Measurements from ENCODE around the gene ARHGEF7. TPM values are rescaled to one million over a fixed set of nuclear protein-coding genes. Genes with fewer than 3 reads are reported as not detected.

The ARHGEF7 gene
- polyA plus RNA-seq, 4 donors: 21.6 to 76.4 (median 24.7) TPM

DNA sequence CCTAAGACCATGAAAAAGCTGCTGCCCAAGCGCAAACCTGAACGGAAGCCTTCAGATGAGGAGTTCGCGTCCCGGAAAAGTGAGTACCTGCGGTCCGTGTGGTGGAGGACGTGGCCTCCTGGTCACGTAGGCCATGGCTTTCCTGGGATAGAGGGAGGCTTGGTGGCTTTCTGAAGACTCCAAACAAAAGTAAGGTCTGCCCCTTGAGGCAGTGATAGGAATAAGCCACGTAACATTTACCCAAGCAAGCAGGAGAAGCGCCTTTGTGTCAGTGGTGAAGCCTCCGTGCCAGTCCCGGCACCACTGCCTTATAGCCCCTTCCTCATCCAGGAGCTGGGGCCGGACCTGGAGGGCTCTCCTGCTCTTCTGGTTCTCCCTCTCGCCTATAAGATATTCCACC is 171.1 kb downstream of the ARHGEF7 start:
- peaks cover 15 to 66% (median 39%) of the 10 kb centered on the region in 3 donors for H3K36me3 ChIP-seq (ENCODE audit: control insufficient read depth in 3 of 3, insufficient read depth in 2 of 3, low read depth in 1 of 3, low read length in 3 of 3)
- H3K27me3 ChIP-seq (ENCODE audit: control insufficient read depth in 3 of 3, insufficient read depth in 3 of 3, low read length in 3 of 3): no peaks in the 10 kb centered on the region
- no peaks in the 10 kb centered on the region for H3K9me3 ChIP-seq (ENCODE audit: control insufficient read depth in 2 of 2, insufficient read depth in 1 of 2, low read depth in 1 of 2, low read length in 1 of 2)
- no peak overlapping the region for H3K4me3 ChIP-seq (ENCODE audit: low read depth in 1 of 3, low read length in 3 of 3)
- no peak overlapping the region for H3K27ac ChIP-seq (ENCODE audit: low read depth in 1 of 3, low read length in 2 of 3)
- no peak for DNase-seq
- FAIRE-seq: no peak
- 89 to 91% (median 91%) methylated on average over 15 of the region's 15 CpGs for WGBS, 3 donors
- H3K4me1 ChIP-seq (ENCODE audit: control insufficient read depth in 3 of 3, insufficient read depth in 2 of 3, low read depth in 1 of 3, low read length in 2 of 3): peaks cover 0 to 2% (median 0%) of the 10 kb centered on the region in 3 donors

DNA sequence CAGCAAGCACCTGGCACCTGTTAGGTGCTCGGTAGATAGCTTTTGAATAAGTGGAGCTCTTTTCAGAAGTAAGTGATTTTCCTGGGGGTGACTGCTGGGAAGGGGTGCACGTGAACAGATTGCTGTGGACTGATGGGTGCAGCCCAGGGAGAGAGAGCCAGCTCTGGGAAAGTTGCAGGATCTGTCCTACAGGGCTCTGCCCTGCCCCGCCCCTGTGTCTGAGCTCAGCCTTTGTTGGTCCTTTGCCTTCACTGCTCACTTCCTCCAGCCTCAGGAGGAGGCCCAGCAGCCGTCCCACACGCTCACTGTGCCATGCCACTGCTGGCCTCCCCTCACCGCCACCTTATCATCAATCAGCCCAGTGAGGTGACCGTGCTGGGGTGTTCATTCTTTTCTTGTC is 171.6 kb downstream of the ARHGEF7 start:
- Histone ChIP-seq H3K27ac (ENCODE audit: low read depth in 1 of 3, low read length in 2 of 3) (no peak overlapping the region), H3K9me3 (ENCODE audit: control insufficient read depth in 2 of 2, insufficient read depth in 1 of 2, low read depth in 1 of 2, low read length in 1 of 2) (no peaks in the 10 kb centered on the region), H3K36me3 (ENCODE audit: control insufficient read depth in 3 of 3, insufficient read depth in 2 of 3, low read depth in 1 of 3, low read length in 3 of 3) (peaks cover 18 to 68% (median 39%) of the 10 kb centered on the region in 3 donors), H3K4me3 (ENCODE audit: low read depth in 1 of 3, low read length in 3 of 3) (no peak overlapping the region), H3K27me3 (ENCODE audit: control insufficient read depth in 3 of 3, insufficient read depth in 3 of 3, low read length in 3 of 3) (no peaks in the 10 kb centered on the region), H3K4me1 (ENCODE audit: control insufficient read depth in 3 of 3, insufficient read depth in 2 of 3, low read depth in 1 of 3, low read length in 2 of 3) (peaks cover 0 to 5% (median 0%) of the 10 kb centered on the region in 3 donors)
- DNase-seq (no peak), FAIRE-seq (no peak)
- 90 to 98% (median 94%) methylated on average over 7 of the region's 7 CpGs for WGBS, 3 donors

DNA sequence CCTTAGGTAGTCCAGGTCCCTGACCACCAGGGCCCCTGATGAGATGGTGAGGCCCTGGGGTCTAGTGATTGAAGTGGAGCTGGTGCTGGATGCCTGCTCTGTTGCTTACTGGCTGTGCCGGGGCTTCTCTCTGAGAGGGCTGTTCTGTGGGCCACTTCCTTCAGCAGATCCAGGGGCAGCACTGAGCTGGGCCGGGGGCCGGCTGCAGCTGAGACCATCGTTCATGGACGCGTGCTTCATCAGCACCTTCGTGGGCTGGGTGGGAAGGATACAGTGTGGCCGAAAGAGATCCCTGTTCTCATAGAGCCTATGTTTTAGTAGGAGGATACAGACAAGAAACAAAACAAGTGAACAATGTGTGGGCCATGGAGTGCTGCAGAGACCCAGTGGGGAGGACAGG is 172.1 kb downstream of the ARHGEF7 start:
- Histone ChIP-seq H3K4me3 (ENCODE audit: low read depth in 1 of 3, low read length in 3 of 3) (no peak overlapping the region), H3K36me3 (ENCODE audit: control insufficient read depth in 3 of 3, insufficient read depth in 2 of 3, low read depth in 1 of 3, low read length in 3 of 3) (peaks cover 20 to 69% (median 40%) of the 10 kb centered on the region in 3 donors), H3K4me1 (ENCODE audit: control insufficient read depth in 3 of 3, insufficient read depth in 2 of 3, low read depth in 1 of 3, low read length in 2 of 3) (peaks cover 0 to 5% (median 0%) of the 10 kb centered on the region in 3 donors), H3K27ac (ENCODE audit: low read depth in 1 of 3, low read length in 2 of 3) (no peak overlapping the region), H3K9me3 (ENCODE audit: control insufficient read depth in 2 of 2, insufficient read depth in 1 of 2, low read depth in 1 of 2, low read length in 1 of 2) (no peaks in the 10 kb centered on the region), H3K27me3 (ENCODE audit: control insufficient read depth in 3 of 3, insufficient read depth in 3 of 3, low read length in 3 of 3) (no peaks in the 10 kb centered on the region)
- 93 to 98% (median 95%) methylated on average over 8 of the region's 8 CpGs for WGBS, 3 donors
- DNase-seq (no peak), FAIRE-seq (no peak)

GRCh38 chr13:111288276-111288675 is 173.2 kb downstream of the ARHGEF7 start:
- Histone ChIP-seq H3K9me3 (ENCODE audit: control insufficient read depth in 2 of 2, insufficient read depth in 1 of 2, low read depth in 1 of 2, low read length in 1 of 2) (no peaks in the 10 kb centered on the region), H3K4me3 (ENCODE audit: low read depth in 1 of 3, low read length in 3 of 3) (no peak overlapping the region), H3K4me1 (ENCODE audit: control insufficient read depth in 3 of 3, insufficient read depth in 2 of 3, low read depth in 1 of 3, low read length in 2 of 3) (peaks cover 0 to 5% (median 0%) of the 10 kb centered on the region in 3 donors), H3K27ac (ENCODE audit: low read depth in 1 of 3, low read length in 2 of 3) (no peak overlapping the region), H3K27me3 (ENCODE audit: control insufficient read depth in 3 of 3, insufficient read depth in 3 of 3, low read length in 3 of 3) (no peaks in the 10 kb centered on the region), H3K36me3 (ENCODE audit: control insufficient read depth in 3 of 3, insufficient read depth in 2 of 3, low read depth in 1 of 3, low read length in 3 of 3) (peaks cover 23 to 65% (median 46%) of the 10 kb centered on the region in 3 donors)
- FAIRE-seq: no peak
- 92 to 95% (median 94%) methylated on average over 7 of the region's 7 CpGs for WGBS, 3 donors
- no peak for DNase-seq

DNA sequence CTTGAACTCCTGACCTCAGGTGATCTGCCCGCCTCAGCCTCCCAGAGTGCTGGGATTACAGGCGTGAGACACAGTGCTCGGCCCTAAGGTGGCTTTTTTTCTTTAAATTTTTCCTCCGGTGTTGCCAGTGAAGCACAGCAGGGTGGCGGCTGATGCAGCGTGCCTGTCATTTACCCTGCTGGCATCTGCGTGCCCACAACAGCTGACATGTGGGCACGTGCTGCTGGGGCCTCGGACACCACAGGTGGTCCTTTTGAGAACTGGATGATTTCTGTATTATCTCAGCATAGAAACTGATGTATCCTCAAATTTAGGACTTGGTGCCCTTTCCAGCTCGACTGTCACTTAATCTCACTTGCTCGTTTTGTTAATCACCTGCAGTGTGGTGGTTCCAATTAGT is 174.1 kb downstream of the ARHGEF7 start:
- H3K4me3 ChIP-seq (ENCODE audit: low read depth in 1 of 3, low read length in 3 of 3): no peak overlapping the region
- no peaks in the 10 kb centered on the region for H3K27me3 ChIP-seq (ENCODE audit: control insufficient read depth in 3 of 3, insufficient read depth in 3 of 3, low read length in 3 of 3)
- no peak overlapping the region for H3K27ac ChIP-seq (ENCODE audit: low read depth in 1 of 3, low read length in 2 of 3)
- FAIRE-seq: no peak
- no peaks in the 10 kb centered on the region for H3K9me3 ChIP-seq (ENCODE audit: control insufficient read depth in 2 of 2, insufficient read depth in 1 of 2, low read depth in 1 of 2, low read length in 1 of 2)
- H3K4me1 ChIP-seq (ENCODE audit: control insufficient read depth in 3 of 3, insufficient read depth in 2 of 3, low read depth in 1 of 3, low read length in 2 of 3): peaks cover 0 to 5% (median 0%) of the 10 kb centered on the region in 3 donors
- no peak for DNase-seq
- peaks cover 23 to 62% (median 37%) of the 10 kb centered on the region in 3 donors for H3K36me3 ChIP-seq (ENCODE audit: control insufficient read depth in 3 of 3, insufficient read depth in 2 of 3, low read depth in 1 of 3, low read length in 3 of 3)
- WGBS, 3 donors: 94 to 96% (median 95%) methylated on average over 11 of the region's 11 CpGs

- DNase-seq (no peak), FAIRE-seq (no peak)
- Histone ChIP-seq H3K27me3 (ENCODE audit: control insufficient read depth in 3 of 3, insufficient read depth in 3 of 3, low read length in 3 of 3) (no peaks in the 10 kb centered on the region), H3K27ac (ENCODE audit: low read depth in 1 of 3, low read length in 2 of 3) (no peak overlapping the region), H3K36me3 (ENCODE audit: control insufficient read depth in 3 of 3, insufficient read depth in 2 of 3, low read depth in 1 of 3, low read length in 3 of 3) (peaks cover 13 to 46% (median 22%) of the 10 kb centered on the region in 3 donors), H3K4me3 (ENCODE audit: low read depth in 1 of 3, low read length in 3 of 3) (no peak overlapping the region), H3K9me3 (ENCODE audit: control insufficient read depth in 2 of 2, insufficient read depth in 1 of 2, low read depth in 1 of 2, low read length in 1 of 2) (no peaks in the 10 kb centered on the region), H3K4me1 (ENCODE audit: control insufficient read depth in 3 of 3, insufficient read depth in 2 of 3, low read depth in 1 of 3, low read length in 2 of 3) (peaks cover 0 to 5% (median 0%) of the 10 kb centered on the region in 3 donors)
- 92 to 96% (median 94%) methylated on average over 14 of the region's 14 CpGs for WGBS, 3 donors
These were observed 176.8 kb downstream of the ARHGEF7 start for GRCh38 chr13:111291908-111292307.

- Histone ChIP-seq H3K4me3 (ENCODE audit: low read depth in 1 of 3, low read length in 3 of 3) (no peak overlapping the region), H3K27ac (ENCODE audit: low read depth in 1 of 3, low read length in 2 of 3) (no peak overlapping the region), H3K4me1 (ENCODE audit: control insufficient read depth in 3 of 3, insufficient read depth in 2 of 3, low read depth in 1 of 3, low read length in 2 of 3) (peaks cover 0 to 5% (median 0%) of the 10 kb centered on the region in 3 donors), H3K36me3 (ENCODE audit: control insufficient read depth in 3 of 3, insufficient read depth in 2 of 3, low read depth in 1 of 3, low read length in 3 of 3) (peaks cover 10 to 37% (median 18%) of the 10 kb centered on the region in 3 donors), H3K27me3 (ENCODE audit: control insufficient read depth in 3 of 3, insufficient read depth in 3 of 3, low read length in 3 of 3) (no peaks in the 10 kb centered on the region), H3K9me3 (ENCODE audit: control insufficient read depth in 2 of 2, insufficient read depth in 1 of 2, low read depth in 1 of 2, low read length in 1 of 2) (no peaks in the 10 kb centered on the region)
- 94 to 95% (median 94%) methylated on average over 13 of the region's 13 CpGs for WGBS, 3 donors
- no peak for DNase-seq
- FAIRE-seq: no peak
These were observed 177.8 kb downstream of the ARHGEF7 start for GRCh38 chr13:111292710-111293485.

DNA sequence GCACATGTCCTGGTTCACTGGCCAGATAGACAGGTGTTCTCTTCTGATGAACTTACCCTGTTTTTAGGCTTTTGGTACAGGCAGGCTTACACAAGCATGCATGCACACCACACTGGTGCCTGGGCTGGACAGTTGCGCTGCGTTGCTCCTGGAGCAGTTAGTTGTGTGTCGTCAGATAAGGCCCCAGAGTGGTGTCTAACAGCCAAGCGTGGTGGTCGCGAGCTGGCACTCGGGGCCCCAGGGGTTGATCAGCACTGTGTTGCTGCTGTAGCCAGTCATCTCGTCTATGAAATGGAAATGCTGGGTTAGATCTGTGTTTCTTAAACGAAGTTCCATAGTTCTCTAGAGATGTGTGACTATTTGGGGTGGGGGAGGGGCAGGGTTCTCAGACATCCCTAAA is 180.8 kb downstream of the ARHGEF7 start:
- DNase-seq (no peak), FAIRE-seq (no peak)
- Histone ChIP-seq H3K27me3 (ENCODE audit: control insufficient read depth in 3 of 3, insufficient read depth in 3 of 3, low read length in 3 of 3) (no peaks in the 10 kb centered on the region), H3K36me3 (ENCODE audit: control insufficient read depth in 3 of 3, insufficient read depth in 2 of 3, low read depth in 1 of 3, low read length in 3 of 3) (peaks cover 8 to 40% (median 13%) of the 10 kb centered on the region in 3 donors), H3K9me3 (ENCODE audit: control insufficient read depth in 2 of 2, insufficient read depth in 1 of 2, low read depth in 1 of 2, low read length in 1 of 2) (no peaks in the 10 kb centered on the region), H3K4me3 (ENCODE audit: low read depth in 1 of 3, low read length in 3 of 3) (no peak overlapping the region), H3K4me1 (ENCODE audit: control insufficient read depth in 3 of 3, insufficient read depth in 2 of 3, low read depth in 1 of 3, low read length in 2 of 3) (peaks cover 0 to 5% (median 0%) of the 10 kb centered on the region in 3 donors), H3K27ac (ENCODE audit: low read depth in 1 of 3, low read length in 2 of 3) (no peak overlapping the region)
- 92 to 96% (median 96%) methylated on average over 9 of the region's 9 CpGs for WGBS, 3 donors

Measured in small intestine (tissue), 7 donors.